ENCODE measurements around the gene MAPK6. TPM values are rescaled to one million over a fixed set of nuclear protein-coding genes. Genes with fewer than 3 reads are reported as not detected.

MAPK6 gene
- total RNA-seq, 3 donors from 2014 or later (not counting 1 experiment from before 2014, with no cell fraction given) = 33.0 to 36.2 (median 33.1) TPM

GRCh38 chr15:52066842-52067544, 48.0 kb downstream of the MAPK6 start:
- H3K9me3 Mint-ChIP-seq = no peaks in the 10 kb centered on the region
- no peaks in the 10 kb centered on the region for H3K4me1 ChIP-seq (ENCODE audit: control insufficient read depth, insufficient read depth, low read length)
- peaks cover 16% of the 10 kb centered on the region for H3K36me3 ChIP-seq (ENCODE audit: control insufficient read depth, insufficient read depth, low read length)
- H3K27ac Mint-ChIP-seq = peak overlapping the region in 1 of 2 donors; percentile 25
- peaks cover 0 to 5% of the 10 kb centered on the region in 2 donors for H3K4me1 Mint-ChIP-seq
- no peak overlapping the region for H3K4me3 ChIP-seq (ENCODE audit: low read length)
- 64% methylated on average over 2 of the region's 3 CpGs for WGBS (ENCODE audit: insufficient coverage)
- TF ChIP-seq CTCF (IDR thresholded peaks at IDR 0.05) = no peak
- H3K27me3 ChIP-seq (ENCODE audit: control insufficient read depth, insufficient read depth, low read length) = no peaks in the 10 kb centered on the region
- H3K9me3 ChIP-seq (ENCODE audit: control insufficient read depth, insufficient read depth, low read length) = no peaks in the 10 kb centered on the region
- intact Hi-C loops (cut with micrococcal nuclease) = no loop called here
- H3K36me3 Mint-ChIP-seq = peaks cover 20% of the 10 kb centered on the region
- DNase-seq (no peak), ATAC-seq (no peak)
- H3K27ac ChIP-seq (ENCODE audit: low read length) = no peak overlapping the region
- no peak overlapping the region for H3K4me3 Mint-ChIP-seq
- H3K27me3 Mint-ChIP-seq (ENCODE audit: low read depth in 2 of 2) = no peaks in the 10 kb centered on the region

- Histone ChIP-seq H3K4me3 (ENCODE audit: low read length) (no peak overlapping the region), H3K4me1 (ENCODE audit: control insufficient read depth, insufficient read depth, low read length) (no peaks in the 10 kb centered on the region), H3K27me3 (ENCODE audit: control insufficient read depth, insufficient read depth, low read length) (no peaks in the 10 kb centered on the region), H3K36me3 (ENCODE audit: control insufficient read depth, insufficient read depth, low read length) (peaks cover 11% of the 10 kb centered on the region), H3K27ac (ENCODE audit: low read length) (no peak overlapping the region), H3K9me3 (ENCODE audit: control insufficient read depth, insufficient read depth, low read length) (no peaks in the 10 kb centered on the region)
- no peak overlapping the region for H3K27ac Mint-ChIP-seq
- DNase-seq (no peak), ATAC-seq (no peak)
- peaks cover 0 to 5% of the 10 kb centered on the region in 2 donors for H3K4me1 Mint-ChIP-seq
- H3K4me3 Mint-ChIP-seq = no peak overlapping the region
- peaks cover 20% of the 10 kb centered on the region for H3K36me3 Mint-ChIP-seq
- intact Hi-C loops (cut with micrococcal nuclease) = no loop called here
- no peak for TF ChIP-seq CTCF (IDR thresholded peaks at IDR 0.05)
- H3K27me3 Mint-ChIP-seq (ENCODE audit: low read depth in 2 of 2) = no peaks in the 10 kb centered on the region
- H3K9me3 Mint-ChIP-seq = no peaks in the 10 kb centered on the region
Measured at GRCh38 chr15:52067545-52067926, 48.5 kb downstream of the MAPK6 start.

- Mint-ChIP-seq H3K27me3 (ENCODE audit: low read depth in 2 of 2) (no peaks in the 10 kb centered on the region), H3K4me1 (peaks cover 0 to 5% of the 10 kb centered on the region in 2 donors), H3K36me3 (peaks cover 18% of the 10 kb centered on the region), H3K27ac (no peak overlapping the region), H3K9me3 (no peaks in the 10 kb centered on the region), H3K4me3 (no peak overlapping the region)
- H3K4me1 ChIP-seq (ENCODE audit: control insufficient read depth, insufficient read depth, low read length) = no peaks in the 10 kb centered on the region
- no peaks in the 10 kb centered on the region for H3K9me3 ChIP-seq (ENCODE audit: control insufficient read depth, insufficient read depth, low read length)
- H3K4me3 ChIP-seq (ENCODE audit: low read length) = no peak overlapping the region
- DNase-seq = no peak
- intact Hi-C loops (cut with micrococcal nuclease) = no loop called here
- H3K27ac ChIP-seq (ENCODE audit: low read length) = no peak overlapping the region
- peaks cover 7% of the 10 kb centered on the region for H3K36me3 ChIP-seq (ENCODE audit: control insufficient read depth, insufficient read depth, low read length)
- no peak for TF ChIP-seq CTCF (IDR thresholded peaks at IDR 0.05)
- ATAC-seq = no peak
- WGBS (ENCODE audit: insufficient coverage) = no CpG with 5 or more reads among the region's 2 CpGs
- no peaks in the 10 kb centered on the region for H3K27me3 ChIP-seq (ENCODE audit: control insufficient read depth, insufficient read depth, low read length)
Measured at GRCh38 chr15:52068004-52068615, 49.1 kb downstream of the MAPK6 start.

Data from natural killer cell (primary cell).